HUDEP-2 (cell line): ENCODE measurements around the gene ACTL6B.
A peak's percentile ranks its signal among the peaks of the same experiment; 100 is the strongest.
"Not testable (repeated sequence)": the region's sequence is repeated elsewhere in the genome, so short reads cannot be mapped to it uniquely, and the experiment has no call there.

ENCODE experiments used
- DNase-seq, 76 experiments: peaks; one replicate each; lab custom pipeline; 2025; ENCODE audit not compliant: unreplicated experiment in 76 of 76; lab: John Stamatoyannopoulos, UW

The ACTL6B gene

DNA sequence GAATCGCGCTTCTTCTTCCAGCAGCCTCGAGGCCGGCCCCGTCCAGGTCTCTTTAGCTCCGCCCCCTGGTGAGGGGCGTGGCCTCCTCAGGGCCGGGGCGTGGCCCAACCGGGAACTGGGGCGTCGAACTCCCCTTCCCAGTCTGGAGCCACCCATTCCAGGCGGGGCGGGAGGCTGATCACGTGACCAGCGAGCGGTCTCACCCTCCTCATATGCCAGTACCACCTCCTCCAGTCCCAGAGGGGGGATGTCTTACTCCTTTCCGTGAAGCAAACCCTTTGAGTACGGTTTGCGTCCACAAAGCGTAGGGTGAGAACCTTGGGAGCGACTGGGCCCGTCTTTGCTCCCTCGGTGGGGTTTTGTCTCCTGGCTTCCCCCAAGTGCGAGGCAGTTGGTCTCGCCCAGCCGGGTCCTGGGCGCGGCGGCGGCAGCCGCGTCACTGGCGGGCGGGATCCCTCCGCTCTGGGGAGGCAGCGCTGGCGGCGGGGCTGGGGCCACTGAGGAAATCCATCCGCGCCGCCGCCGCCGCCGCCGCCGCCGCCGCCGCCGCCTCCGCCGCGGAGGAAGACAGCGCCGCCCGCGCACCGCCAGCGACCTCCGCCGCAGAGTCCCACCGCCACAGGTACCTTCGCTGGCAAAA, 17.2 kb upstream of the ACTL6B start, which contains the start of gene GNB2:
Gene GNB2, plus strand, starts transcription at position 439 of the 640 bp plus-strand sequence. CDS start 2,526 bp downstream, outside the sequence.
- DNase-seq = peak; percentile 86 to 100 (median 98)

DNA sequence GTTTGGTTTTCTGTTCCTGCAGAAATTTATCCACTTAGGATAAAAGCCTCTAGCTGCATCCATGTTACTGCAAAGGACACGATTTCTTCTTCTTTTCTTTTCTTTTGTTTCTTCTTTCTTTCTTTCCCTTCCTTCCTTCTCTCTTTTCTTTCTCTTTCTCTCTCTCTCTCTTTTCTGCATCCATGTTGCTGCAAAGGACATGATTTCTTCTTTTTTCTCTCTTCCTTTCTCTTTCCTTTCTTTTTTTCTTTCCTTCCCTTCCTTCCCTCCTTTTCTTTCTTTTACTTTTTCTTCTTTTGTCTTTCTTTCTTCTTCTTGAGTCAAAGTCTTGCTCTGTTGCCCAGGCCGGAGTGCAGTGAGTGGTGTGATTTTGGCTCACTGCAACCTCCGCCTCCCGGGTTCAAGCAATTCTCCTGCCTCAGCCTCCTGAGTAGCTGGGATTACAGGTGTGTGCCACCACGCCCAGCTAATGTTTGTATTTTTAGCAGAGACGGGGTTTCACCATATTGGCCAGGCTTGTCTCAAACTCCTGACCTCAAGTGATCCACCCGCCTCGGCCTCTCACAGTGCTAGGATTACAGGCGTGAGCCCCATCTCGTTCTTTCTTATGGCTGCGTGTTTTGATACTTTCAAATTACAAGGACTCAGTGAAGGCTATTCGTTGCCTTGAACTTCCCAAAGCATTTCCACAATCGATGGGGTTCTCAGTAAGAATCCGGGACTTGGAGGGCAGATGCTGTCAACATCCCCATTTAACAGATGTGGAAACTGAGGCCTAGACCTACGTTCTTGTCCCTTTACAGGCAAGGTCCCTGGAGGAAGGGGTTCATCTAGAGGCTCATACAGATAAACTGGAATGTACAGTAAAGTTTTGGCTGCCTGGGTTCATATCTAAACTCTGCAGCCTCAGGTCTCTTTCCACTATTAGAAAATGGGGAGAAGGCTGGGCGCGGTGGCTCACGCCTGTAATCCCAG, 15.4 kb upstream of the ACTL6B start:
- DNase-seq = no peak

DNA sequence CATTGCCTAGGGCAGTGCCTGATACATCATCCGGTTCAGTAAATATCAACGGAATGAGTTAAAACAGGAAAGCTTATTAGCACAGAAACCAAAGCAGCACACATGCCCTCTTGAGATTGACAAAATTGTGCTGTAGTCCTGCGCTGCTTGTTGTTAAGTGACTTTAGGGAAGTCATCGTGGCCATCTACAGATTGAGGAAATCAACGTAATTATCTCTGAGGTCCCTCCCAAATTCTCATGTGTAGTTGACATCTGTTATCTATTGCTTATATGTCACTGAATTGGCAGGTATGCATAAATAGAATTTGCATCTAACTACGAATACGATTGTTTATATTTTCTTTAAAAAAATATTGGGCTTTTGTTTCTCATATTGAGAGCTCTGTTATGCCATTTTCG, 13.8 kb upstream of the ACTL6B start:
- DNase-seq = no peak

- DNase-seq = not testable (repeated sequence)
Measured at GRCh38 chr7:100669106-100669505, 12.9 kb upstream of the ACTL6B start.

DNA sequence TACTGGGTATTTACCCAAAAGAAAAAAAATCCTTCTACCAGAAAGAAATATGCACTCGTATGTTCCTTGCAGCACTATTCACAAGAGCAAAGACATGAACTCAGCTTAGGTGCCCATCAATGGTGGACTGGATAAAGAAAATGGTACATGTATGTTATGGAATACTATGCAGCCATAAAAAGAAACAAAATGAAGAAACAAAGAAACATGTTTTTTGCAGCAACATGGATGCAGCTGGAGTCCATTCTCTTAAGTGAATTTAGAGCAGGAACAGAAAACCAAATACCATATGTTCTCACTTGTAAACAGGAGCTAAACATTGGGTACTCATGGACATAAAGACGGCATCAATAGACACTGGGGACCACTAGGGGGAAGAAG, 11.8 kb upstream of the ACTL6B start:
- DNase-seq = no peak

DNA sequence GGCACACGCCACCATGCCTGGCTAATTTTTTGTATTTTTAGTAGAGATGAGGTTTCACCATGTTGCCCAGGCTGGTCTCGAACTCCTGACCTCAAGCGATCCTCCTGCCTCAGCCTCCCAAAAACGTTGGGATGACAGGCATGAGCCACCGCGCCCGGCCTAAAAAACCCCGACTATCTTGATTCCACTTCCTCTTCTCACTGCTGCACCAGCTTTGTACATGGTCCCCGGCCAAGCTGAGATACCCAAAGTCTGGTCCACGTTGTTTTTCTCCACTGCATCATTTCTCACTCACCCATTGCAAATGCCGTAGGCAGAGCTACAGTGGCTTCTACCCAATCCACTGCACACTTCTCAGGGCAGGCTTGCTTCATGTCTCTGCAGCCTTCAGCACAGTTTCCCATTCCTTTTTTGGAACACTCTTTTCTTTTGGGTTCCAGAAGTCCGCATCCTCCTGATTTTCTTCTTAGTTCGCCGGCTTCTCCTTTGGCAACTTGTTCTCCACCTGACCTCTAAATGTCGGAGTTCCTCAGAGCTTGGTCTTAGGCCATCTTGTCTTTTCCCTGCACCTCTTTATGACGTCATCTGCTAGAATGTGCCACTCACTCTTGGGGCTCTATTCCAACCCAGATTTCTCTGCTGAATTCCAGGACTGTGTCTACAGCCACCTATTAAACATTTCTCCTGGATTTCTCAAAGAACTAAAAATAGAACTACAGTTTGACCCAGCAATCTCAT, 11.3 kb upstream of the ACTL6B start:
- no peak for DNase-seq

GRCh38 chr7:100665168-100665726, 9.0 kb upstream of the ACTL6B start:
- DNase-seq = no peak

DNA sequence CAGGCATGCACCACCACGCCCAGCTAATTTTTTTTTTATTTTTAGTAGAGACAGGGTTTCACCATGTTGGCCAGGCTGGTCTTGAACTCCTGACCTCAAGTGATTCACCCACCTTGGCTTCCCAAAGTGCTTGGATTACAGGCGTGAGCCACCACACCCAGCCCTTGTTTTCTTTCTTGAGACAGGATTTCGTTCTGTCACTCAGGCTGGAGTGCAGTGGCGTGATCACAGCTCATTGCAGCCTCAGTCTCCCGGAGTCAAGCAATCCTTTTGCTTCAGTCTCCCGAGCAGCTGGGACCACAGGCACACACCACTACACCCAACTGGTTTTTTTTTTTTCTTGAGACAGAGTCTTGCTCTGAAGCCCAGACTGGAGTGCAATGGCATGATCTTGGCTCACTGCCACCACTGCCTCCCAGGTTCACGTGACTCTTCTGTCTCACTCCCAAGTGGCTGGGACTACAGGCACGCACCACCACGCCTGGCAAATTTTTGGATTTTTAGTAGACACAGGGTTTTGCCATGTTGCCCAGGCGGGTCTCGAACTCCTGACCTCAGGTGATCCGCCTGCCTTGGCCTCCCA, 6.0 kb upstream of the ACTL6B start:
- DNase-seq = peak in 33 of 76 experiments; percentile 9 to 63 (median 32)

DNA sequence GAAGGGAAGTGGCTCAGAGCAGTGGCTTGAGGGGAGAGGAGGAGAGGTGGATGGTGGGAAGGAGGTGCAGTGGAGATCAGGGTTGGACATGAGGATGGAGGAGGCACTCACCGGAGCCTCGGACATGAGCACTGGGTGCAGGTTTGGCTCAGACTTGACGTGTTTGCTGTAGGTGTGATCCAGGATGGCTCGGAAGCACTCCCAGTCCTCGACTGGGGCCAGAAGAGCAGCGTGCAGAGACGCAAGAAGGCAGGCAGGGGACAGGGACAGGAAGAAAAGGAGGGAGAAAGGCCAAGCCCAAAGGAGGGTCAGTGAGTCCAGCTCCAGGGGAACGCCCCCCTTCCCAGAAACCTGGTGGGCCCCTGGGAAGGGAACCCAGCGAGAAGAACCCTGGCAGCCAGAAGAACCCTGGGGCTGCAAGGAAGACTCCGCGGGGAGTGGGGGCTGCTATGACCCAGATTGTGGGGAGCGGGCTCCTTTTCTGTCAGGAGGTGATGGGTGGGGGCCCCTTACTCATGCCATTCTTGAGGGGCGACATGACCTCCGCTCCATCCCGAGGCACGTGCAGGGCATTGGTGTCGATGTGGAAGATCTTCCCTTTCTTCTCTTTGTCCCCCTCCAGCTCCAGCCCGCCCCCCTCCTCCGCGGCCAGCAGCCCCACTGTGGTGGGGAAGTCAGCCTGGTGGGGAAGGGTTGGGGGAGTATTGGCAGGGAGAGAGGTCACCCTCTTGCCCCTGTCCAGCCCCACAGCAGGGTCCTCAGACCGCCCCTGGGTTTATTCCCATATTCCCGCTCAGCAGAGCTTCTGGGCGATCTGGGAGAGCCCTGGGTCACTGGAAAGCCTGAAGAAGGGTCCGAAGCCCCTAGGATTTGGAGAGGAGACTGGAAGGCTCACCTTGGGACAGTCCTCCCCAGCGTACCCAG, 1.1 kb downstream of the ACTL6B start:
- DNase-seq = no peak

GRCh38 chr7:100649826-100650565, 6.3 kb downstream of the ACTL6B start:
- DNase-seq = no peak

GRCh38 chr7:100642534-100642907, 13.7 kb downstream of the ACTL6B start:
- peak in 70 of 76 experiments; percentile 10 to 88 (median 74) for DNase-seq

- peak in 31 of 76 experiments; percentile 25 to 84 (median 51) for DNase-seq
Measured at GRCh38 chr7:100641860-100642533, 14.3 kb downstream of the ACTL6B start.

- peak in 74 of 76 experiments; percentile 87 to 99 (median 97) for DNase-seq
Measured at GRCh38 chr7:100641463-100641859, 14.8 kb downstream of the ACTL6B start, which contains the start of gene TFR2. Gene TFR2 (minus strand): TSS chr7:100641552. CDS start chr7:100641509, 43 bp downstream.

GRCh38 chr7:100640517-100641440, 15.5 kb downstream of the ACTL6B start:
- peak in 69 of 76 experiments; percentile 21 to 91 (median 77) for DNase-seq

DNA sequence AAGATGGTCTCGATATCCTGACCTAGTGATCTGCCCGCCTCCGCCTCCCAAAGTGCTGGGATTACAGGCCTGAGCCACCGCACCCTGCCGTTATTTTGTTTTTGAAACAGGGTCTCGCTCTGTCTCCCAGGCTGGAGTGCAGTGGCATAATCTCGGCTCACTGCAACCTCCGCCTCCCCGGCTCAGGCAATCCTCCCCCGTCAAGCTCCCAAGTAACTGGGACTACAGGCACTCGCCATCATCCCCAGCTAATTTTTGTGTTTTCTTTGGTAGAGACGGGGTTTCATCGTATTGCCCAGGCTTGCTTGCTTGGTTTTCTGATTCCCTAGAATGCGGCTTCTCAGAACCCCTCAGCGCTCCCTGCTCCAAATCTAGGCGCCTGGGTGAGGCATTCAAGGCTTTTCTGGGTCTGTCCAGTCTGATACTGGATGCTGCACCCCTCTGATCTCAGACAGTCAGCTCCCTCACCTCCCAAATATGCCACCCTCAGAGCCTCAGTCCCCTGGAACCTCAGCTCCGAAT, 16.2 kb downstream of the ACTL6B start:
- DNase-seq = peak in 27 of 76 experiments; percentile 27 to 76 (median 54)

DNA sequence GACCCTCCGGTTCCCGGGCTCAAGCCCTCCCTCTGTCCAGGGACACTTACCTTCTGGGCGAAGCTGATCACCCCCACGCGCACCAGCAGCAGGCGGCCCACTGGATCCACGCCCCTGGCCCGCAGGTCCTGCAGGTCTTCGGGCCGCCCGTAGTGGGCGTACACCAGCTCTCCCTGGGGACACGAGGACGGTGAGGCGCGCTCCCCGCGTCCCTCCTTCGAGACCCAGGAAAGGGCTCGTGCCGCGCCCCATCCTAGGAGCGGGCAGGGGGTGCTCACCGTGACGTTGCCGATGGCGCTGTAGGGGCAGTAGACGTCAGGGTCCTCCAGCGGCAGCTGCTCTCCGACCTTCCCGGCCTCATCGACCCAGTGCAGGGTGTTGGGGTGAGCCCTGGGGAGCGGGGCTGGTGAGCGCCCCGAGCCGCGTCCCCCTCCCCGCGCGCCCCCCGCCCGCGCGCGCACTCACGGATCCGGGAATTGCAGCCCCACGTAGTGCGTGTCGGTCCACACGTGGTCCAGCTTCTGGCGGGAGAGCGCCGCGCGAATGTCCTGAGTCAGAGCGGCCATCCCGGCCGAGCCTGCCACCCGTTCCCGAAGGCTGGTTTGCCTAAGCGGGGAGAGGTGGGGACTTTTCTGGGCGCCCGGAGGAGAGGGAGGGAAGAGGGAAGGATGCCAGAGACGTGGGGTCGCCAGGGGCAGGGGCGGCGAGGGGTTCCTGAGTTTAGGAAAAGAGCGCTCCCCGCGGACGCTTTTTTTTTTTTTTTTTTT, 23.1 kb downstream of the ACTL6B start:
- no peak for DNase-seq
